Erythroblast (primary cell): ENCODE data around the gene RAB1A.

ENCODE experiments used
- GATA1 ChIP-seq: IDR thresholded peaks from 2 replicates; pipeline ENCODE4 v1.6.1; 2011; ENCODE audit warnings: low read depth, mild to moderate bottlenecking, control low read depth, low read length, moderate library complexity
- POLR2A ChIP-seq: IDR thresholded peaks from 2 replicates; pipeline ENCODE4 v1.6.1; 2011; ENCODE audit warnings: mild to moderate bottlenecking, low read length

DNA sequence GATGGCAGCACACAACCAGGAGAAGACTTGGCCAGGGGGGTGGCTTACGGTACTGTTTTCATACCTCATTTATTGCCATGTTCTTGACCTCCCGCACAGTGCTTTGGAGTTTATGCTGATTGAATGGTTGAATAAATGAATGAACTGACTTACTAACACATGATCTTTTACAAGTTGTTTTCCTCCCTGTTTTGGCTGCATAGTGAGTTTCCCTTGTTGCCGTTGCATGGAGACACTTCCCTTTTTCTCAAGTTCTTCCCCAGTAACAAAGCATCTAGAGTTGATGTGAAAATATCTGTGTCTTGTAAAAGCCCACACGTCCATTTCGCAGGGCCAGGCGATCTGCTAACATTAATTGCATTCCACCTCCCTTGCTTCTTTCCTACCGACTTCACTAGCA, 35.7 kb upstream of the RAB1A start:
- no peak for TF ChIP-seq POLR2A
- TF ChIP-seq GATA1 = no peak
